AG04449 (cell line): ENCODE results near the gene GRIA2.

Source experiments
- CTCF ChIA-PET: fragments of 350-600 bp; formaldehyde crosslinking; extraction: SDS; loops from one replicate; lab custom pipeline; 2021; ENCODE audit warnings: antibody characterized with exemption; lab: Yijun Ruan, JAX
- POLR2A ChIA-PET: fragments of 400-600, 350-600 bp; formaldehyde crosslinking; extraction: SDS; loops from one replicate; lab custom pipeline; 2020; ENCODE audit warnings: antibody characterized with exemption, inconsistent platforms; lab: Yijun Ruan, JAX
- DNase-seq: peaks from one replicate; pipeline ENCODE4 v3.0.0-alpha.2; 2010; ENCODE audit warnings: low read depth, low spot score
- H3K4me3 ChIP-seq: 2 replicates; pipeline ENCODE4 v1.5.1; 2011; ENCODE audit warnings: low read depth, mild to moderate bottlenecking, control low read depth, low read length
- TF ChIP-seq, protein P1 (sequence below): IDR thresholded peaks from one replicate; pipeline ENCODE4 v1.5.1; 2011; ENCODE audit warnings: mild to moderate bottlenecking, moderate library complexity, low read length, control low read depth, inconsistent platforms; ENCODE audit not compliant: insufficient read depth; ENCODE audit errors: missing control alignments

The GRIA2 gene

DNA sequence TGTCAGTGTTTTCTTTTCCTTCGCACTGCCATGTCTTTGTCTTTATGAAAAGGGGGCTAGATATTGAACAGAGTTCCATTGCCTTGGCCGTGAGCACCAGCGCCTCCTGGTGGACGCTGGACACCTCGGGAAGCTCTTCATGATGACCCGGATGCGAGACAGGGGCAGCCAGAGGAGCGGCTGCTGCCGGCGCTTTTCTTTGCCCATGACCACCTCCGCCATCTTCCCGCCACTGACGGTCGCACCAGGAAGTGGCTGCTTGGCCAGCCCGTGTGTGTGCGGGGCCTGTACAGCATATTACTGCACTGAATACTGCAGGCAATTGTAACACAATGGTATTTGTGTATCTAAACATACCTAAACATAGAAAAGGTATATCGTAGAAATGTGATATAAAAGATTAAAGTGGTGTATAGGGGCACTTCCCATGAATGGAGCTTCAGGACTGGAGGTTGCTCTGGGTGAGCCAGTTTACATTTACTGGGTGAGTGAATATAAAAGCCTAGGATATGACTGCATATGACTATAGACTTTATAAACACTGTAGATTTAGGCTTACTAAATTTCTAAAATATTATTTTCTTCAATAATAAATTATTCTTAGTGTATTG, 15.8 kb upstream of the GRIA2 start:
- POLR2A ChIA-PET: no interaction called here
- H3K4me3 ChIP-seq: no peak overlapping the region
- TF ChIP-seq, protein P1, sequence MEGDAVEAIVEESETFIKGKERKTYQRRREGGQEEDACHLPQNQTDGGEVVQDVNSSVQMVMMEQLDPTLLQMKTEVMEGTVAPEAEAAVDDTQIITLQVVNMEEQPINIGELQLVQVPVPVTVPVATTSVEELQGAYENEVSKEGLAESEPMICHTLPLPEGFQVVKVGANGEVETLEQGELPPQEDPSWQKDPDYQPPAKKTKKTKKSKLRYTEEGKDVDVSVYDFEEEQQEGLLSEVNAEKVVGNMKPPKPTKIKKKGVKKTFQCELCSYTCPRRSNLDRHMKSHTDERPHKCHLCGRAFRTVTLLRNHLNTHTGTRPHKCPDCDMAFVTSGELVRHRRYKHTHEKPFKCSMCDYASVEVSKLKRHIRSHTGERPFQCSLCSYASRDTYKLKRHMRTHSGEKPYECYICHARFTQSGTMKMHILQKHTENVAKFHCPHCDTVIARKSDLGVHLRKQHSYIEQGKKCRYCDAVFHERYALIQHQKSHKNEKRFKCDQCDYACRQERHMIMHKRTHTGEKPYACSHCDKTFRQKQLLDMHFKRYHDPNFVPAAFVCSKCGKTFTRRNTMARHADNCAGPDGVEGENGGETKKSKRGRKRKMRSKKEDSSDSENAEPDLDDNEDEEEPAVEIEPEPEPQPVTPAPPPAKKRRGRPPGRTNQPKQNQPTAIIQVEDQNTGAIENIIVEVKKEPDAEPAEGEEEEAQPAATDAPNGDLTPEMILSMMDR: peak; percentile 36
- DNase-seq: no peak
- CTCF ChIA-PET: interaction anchor here (1.0 kb wide), 1 partner anchor 23 kb away, joined by 3 read pairs; no protein-coding TSS in a partner anchor

DNA sequence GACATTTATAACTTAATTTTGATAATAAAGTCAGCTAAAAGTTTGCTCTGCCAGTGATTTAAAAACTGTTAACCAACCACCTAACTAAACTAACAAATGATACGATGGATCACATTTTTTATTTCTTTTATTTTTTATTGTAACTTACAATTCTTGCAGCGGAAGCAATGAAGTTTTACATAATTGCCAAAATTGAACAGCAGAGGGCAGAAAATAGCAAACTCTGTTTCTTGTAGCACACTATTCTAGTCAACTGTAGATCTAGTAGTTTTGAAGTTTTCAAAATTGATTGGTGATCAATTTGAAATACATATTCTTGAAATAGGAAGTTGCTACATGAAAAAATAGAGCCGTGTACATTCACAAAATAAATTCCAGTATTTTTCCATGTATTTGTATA, 2.8 kb upstream of the GRIA2 start:
- TF ChIP-seq, protein P1: peak; percentile 20
- H3K4me3 ChIP-seq: no peak overlapping the region
- ChIA-PET POLR2A (no interaction called here), CTCF (interaction anchor here (1.5 to 5.1 kb wide), 2 partner anchors 35 to 760 kb away, joined by 3 to 24 read pairs; no protein-coding TSS in a partner anchor)
- no peak for DNase-seq

DNA sequence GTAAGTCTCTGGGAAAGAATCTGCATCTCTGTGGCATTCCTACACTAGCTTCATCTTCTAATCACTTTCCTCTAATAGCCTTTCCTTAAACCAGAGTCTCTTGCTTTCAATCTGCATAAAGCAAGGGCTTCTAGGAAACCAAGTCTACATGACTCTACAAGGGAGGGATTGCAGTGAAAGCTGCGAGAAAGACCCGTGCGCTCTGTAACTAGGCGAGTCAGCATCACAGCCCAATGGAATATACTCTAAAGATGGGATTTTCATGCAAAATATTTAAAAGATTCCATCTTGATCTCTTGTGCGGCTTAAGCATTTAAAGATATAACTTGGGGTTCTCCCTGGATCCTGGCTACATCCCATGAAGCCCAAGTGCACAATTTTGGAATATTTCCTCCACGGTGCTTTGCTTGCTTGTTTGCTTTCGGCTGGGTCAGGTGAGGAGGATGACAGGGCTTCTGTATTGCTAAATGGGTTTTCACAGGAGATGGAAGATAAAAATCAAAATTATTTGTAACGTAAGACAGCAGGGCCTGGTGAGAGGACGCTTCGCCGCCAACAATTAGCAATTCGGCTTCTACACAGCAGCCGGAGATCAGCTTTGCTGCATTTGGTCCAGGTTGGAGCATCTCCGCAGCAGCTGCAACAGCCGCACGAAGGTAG, 687 bp upstream of the GRIA2 start:
- CTCF ChIA-PET: interaction anchor here (5.1 kb wide), 1 partner anchor 758 kb away, joined by 24 read pairs; no protein-coding TSS in a partner anchor
- POLR2A ChIA-PET: no interaction called here
- H3K4me3 ChIP-seq: no peak overlapping the region
- DNase-seq: no peak
- TF ChIP-seq, protein P1: no peak

DNA sequence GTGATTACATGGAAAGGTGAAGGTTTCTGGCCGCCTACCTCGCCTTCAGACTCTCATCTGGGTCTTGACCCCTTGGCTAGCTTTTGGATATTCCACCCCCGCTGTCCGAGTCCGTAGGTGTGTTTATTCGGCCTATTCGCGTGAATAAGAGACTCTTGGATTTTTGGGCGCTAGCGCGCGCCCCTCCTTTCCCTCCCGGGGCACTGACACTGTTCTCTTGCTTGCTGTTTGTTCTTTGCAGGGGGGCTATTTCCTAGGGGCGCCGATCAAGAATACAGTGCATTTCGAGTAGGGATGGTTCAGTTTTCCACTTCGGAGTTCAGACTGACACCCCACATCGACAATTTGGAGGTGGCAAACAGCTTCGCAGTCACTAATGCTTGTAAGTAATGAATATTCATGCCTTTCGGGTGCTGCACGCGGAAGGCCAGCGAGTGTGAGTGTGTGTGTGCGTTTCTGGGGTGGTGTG, 932 bp downstream of the GRIA2 start:
- no peak for DNase-seq
- ChIA-PET POLR2A (no interaction called here), CTCF (interaction anchor here (1.8 kb wide), 1 partner anchor 758 kb away, joined by 5 read pairs; no protein-coding TSS in a partner anchor)
- H3K4me3 ChIP-seq: no peak overlapping the region
- TF ChIP-seq, protein P1: no peak

DNA sequence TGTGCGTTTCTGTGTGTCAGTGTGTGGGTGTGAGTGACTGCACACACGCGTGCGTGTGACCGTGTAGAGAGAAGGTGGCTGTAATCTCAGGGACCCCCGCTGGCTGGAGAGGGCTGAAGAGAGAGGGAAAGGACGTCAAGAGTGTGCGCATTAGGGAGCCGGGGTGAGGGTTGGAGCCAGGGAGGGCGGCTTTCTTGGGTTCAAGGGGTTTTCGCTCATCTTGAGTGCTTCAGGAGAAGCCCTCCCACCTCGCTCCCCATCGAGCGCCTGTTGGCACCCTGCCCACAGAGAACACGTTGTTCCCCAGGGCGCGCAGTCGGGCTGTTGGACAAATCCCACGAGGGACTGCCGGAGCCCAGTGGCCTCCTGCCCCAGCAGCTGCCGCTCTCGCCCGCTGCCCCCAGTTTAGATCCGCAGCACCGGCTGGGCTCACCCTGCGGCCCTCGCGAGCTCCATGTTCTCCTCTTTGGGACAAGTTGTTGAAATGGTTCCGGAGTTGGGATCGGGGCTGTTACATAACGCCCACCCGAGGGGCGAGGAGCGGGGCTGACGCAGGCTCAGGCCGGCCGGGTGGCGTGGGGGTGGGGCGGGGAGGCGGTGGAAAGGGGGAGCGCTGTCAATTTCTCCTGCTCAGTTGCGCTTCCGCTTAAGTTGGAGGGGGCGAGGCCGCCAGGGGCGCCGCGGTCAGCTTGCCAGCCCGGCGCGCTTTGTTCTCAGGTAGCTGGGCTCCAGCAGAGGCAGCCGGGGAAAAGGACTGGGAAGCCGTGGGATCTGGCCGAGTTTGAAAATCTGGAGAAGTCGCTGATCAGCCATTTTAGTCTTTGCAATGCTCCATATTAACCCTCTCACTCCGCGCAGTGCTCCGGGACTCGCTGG, 1.6 kb downstream of the GRIA2 start:
- no peak for DNase-seq
- CTCF ChIA-PET: interaction anchor here (1.8 kb wide), 1 partner anchor 757 kb away, joined by 5 read pairs; no protein-coding TSS in a partner anchor
- H3K4me3 ChIP-seq: no peak overlapping the region
- TF ChIP-seq, protein P1: no peak
- POLR2A ChIA-PET: no interaction called here
